ENCODE measurements around the gene SCRN3.

DNA sequence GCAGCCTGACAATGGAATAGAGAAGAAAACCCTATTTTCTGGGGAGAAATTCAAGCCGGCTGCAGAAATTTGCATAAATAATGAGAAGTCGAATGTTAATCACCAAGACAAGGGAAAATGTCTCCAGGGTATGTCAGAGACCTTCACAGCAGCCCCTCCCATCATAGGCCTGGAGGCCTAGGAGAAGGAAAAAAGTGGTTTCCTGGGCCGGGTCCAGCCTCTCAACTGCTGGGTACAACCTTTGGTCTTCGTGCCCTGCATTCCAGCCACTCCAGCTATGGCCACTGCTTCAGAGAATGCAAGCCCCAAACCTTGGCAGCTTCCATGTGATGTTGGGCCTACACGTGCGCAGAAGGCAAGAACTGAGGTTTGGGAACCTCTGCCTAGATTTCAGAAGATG lies 6.0 kb upstream of the SCRN3 start:
- TF ChIP-seq, protein P1, sequence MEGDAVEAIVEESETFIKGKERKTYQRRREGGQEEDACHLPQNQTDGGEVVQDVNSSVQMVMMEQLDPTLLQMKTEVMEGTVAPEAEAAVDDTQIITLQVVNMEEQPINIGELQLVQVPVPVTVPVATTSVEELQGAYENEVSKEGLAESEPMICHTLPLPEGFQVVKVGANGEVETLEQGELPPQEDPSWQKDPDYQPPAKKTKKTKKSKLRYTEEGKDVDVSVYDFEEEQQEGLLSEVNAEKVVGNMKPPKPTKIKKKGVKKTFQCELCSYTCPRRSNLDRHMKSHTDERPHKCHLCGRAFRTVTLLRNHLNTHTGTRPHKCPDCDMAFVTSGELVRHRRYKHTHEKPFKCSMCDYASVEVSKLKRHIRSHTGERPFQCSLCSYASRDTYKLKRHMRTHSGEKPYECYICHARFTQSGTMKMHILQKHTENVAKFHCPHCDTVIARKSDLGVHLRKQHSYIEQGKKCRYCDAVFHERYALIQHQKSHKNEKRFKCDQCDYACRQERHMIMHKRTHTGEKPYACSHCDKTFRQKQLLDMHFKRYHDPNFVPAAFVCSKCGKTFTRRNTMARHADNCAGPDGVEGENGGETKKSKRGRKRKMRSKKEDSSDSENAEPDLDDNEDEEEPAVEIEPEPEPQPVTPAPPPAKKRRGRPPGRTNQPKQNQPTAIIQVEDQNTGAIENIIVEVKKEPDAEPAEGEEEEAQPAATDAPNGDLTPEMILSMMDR (IDR thresholded peaks at IDR 0.05; ENCODE audit: low read length), result no peak
- TF ChIP-seq EZH2 (IDR thresholded peaks at IDR 0.05; ENCODE audit: borderline replicate concordance, low read length), result no peak
